Dermis microvascular lymphatic vessel endothelial cell (primary cell): Measurements from ENCODE around the gene KRT4. TPM values are rescaled to one million over a fixed set of nuclear protein-coding genes. Genes with fewer than 3 reads are reported as not detected.
A peak's percentile ranks its signal among the peaks of the same experiment; 100 is the strongest.
"Not testable (repeated sequence)": the region's sequence is repeated elsewhere in the genome, so short reads cannot be mapped to it uniquely, and the experiment has no call there.

ENCODE experiments used
- DNase-seq, 2 donors: peaks; one replicate each; pipeline versions ENCODE4 v3.0.0 to v3.0.0-alpha.2; 2010; ENCODE audit warnings: low read depth in 2 of 2
- total RNA-seq: library from RNA; depleted of rRNA; stranded (reverse); fragments of >200 nt; gene quantifications from 2 replicates; pipeline ENCODE4 v1.2.1, GENCODE V29; 2014

The KRT4 gene
- not detected in 2 replicates for total RNA-seq

DNA sequence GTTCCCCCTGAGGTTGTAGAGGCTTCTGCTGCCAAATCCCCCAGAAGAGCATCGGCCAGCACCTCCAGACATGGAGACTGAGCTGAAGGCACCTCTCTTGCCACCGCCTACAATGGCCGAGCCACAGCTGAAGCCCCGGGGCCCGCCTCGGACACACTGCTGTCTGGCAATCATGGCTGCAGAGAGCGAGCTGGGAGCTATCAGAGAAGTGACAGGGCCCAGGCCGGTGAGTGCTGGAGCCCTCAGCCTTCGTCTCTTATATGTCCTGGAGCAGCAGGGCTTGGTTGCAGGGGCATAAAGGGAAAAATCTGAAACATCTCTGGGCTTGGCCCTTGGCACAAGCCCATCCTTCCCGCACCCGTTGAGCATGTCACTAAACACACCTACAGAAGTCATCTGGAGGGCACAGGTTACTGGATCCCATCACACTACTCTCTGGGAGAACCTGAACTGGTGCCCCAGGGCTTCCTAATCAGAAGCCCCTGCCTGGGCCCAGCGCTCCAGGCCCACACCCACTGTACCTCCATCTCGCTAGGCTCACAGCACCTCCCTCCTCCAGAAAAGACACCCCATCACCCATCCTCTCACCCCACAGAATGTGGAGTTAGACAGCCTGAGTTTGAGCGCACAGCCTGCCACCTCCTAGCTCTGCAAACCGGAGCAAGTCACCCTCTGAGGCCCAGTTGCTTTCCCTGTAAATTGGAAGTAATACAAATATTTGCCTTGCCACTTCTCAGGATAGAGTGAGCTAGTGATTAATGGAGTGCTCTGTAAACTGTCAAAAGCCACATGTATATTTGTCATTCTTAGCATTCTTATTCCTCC is at the start of gene KRT4:
Gene KRT4 (minus strand): TSS at position 232 of the 825 bp plus-strand sequence. CDS start 58 bp downstream, at position 174.
- no peak for DNase-seq

DNA sequence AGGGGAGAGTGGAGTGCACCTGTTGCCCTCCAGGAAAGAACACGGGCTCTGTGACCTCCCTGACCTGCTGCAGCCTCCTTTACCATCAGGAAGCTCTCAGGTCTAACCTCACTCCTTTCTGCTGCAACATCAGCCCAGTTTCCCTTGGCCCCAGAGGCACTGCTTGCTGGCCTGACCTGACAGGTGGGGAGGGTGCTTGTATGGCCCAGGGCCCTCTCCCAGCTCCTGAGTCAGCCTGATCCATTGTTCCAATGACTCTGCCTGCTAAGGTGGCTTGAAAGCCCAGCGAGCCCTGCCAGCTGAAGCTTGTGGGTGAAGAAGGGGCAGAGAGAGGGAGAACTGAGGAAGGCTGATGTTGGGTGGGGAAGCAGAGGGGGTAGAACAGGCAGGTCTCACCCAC is 48.1 kb upstream of the KRT4 start:
- DNase-seq = no peak

DNA sequence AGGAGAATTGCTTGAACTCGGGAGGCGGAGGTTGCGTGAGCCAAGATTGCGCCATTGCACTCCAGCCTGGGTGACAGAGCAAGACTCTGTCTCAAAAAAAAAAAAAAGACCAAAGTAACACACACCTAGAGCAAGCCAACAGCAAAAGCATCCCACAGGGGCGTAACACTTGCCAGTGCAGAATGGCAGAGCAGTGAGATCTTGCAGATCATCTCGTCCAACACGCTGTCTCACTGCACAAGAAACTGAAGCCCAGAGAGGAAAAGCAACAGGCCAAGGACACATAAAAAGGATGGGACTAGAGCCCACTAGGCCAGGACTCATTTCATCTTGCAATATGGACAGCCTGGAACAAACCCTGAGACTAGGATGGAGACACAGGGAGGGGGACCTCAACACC is 47.6 kb upstream of the KRT4 start:
- DNase-seq = no peak

DNA sequence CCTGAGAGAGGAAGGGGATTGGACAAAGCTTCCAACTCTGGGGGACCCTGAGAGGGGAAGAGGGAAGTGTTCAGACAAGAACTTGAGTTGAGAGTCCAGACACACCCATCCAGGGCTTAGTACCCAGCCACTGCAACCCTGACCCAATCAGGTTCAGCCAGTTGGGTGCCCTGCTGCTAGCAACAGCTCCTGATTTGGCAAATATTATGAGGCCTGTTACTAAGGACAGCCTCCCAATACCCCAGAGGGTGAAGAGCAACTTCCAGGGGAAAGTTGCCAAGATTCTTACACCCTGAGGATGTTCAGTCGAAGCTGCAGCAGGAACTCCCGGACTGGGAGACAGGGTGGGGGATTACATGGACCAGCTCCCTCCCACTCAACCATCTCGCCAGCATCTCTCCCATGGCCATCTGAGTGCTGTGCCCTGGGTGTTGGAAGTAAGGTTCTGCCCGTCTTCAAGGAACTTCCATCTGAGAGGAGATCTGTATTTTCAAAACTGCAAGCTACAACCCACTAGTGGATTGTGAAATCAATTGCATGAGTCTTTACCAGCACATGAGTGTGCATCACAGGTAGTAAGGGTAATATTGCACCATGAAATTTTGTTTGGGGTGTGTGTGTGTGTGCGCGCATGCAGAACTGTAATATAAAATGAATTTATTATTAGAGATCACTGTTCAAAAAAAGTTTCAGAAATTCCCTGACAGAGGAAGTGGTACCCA is 46.3 kb upstream of the KRT4 start:
- DNase-seq = no peak

DNA sequence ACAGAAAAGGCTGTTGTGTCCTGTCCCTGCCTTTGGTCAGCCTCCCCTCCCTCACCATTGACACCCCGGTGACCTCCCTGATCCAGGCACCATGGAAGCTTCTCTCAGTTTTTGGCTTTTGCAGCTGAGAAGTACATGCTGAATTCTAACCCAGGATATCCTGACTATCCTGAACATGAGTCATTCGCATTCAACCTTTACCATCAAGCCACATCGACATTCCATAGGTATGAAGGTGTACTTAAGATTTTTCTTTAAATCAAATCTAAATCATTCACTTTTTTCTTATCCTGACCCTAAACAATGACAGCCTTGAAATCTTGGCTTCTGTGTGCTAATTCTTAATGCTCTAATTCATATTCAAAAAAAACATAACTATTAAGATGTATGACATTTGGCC is 43.6 kb upstream of the KRT4 start:
- no peak for DNase-seq

DNA sequence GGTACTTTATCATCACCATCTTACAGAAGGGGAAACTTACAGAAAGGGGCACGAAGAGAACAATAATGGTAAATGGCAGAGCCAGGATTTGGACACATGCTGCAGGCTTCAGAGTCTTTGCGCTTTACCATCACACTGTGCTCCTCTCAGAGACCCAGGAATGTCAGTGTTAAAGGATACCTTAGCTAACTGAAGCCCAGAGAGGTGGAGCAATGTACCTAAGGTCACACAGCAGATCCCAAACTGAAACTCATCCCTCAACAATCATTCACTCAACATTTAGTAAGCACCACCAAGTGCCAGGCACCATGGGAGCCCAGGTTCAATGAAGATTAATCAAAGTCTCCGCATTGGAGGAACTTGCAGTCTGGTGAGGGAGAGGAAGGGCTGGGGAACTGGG is 42.9 kb upstream of the KRT4 start:
- DNase-seq = no peak

DNA sequence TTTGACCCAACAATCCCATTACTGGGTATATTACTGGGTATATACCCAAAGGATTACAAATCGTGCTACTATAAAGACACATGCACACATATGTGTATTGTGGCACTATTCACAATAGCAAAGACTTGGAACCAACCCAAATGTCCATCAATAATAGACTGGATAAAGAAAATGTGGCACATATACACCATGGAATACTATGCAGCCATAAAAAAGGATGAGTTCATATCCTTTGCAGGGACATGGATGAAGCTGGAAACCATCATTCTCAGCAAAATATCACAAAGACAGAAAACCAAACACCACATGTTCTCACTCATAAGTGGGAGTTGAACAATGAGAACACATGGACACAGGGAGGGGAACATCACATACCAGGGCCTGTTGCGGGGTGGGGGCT is 42.2 kb upstream of the KRT4 start:
- DNase-seq = not testable (repeated sequence)

DNA sequence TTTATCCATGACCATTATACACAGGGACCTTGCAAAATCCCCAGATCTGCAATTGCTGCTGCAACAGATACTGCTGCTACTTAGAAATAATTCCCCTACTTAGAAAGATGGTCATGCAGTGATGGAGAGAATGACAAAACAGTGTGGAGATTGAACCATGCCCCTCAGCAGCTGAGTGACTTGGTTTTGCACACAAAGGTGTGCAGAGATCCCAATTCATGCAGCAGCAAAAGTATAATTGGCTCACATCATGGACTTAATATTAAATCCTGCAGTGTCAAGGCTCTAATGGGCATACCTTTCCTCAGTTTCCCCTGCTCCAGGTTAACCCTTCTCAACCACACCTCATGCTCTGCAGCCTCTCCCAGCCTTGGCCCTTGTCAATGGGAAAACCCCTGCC is 37.9 kb upstream of the KRT4 start:
- no peak for DNase-seq

DNA sequence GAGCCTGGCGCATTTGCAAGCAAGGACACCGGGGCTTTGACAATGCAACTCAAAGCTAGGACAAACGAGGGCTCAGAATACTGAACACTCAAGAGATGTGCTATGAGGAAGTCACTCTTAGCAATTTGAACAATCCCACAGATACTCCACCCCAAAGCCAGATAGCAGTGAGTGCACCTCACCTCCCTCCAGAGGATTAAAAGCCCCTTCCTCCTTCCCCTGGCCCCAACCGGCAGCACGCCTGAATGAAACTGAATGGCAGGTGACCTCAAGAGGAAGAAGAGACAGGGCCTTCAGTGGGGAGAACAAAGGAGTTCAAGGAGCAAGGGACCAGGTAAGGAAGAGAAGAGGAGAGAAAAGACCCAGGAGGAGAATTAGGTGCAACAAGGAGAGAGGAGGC is 36.8 kb upstream of the KRT4 start:
- no peak for DNase-seq

DNA sequence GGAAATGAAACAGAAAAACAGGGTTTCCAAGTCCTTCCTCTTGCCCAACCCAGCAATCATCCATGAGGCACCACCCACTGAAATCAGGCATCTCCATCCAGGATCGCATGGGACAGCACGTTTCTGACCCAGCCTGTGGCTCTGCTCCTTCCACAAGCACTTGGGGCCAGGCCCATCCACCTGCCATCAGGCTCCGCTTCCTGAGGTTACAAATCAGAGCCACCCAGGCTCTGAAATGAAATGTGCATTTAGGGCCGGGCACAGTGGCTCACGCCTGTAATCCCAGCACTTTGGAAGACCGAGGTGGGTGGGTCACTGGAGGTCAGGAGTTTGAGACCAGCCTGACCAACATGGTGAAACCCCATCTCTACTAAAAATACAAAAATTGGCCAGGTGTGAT is 35.6 kb upstream of the KRT4 start:
- DNase-seq = no peak

DNA sequence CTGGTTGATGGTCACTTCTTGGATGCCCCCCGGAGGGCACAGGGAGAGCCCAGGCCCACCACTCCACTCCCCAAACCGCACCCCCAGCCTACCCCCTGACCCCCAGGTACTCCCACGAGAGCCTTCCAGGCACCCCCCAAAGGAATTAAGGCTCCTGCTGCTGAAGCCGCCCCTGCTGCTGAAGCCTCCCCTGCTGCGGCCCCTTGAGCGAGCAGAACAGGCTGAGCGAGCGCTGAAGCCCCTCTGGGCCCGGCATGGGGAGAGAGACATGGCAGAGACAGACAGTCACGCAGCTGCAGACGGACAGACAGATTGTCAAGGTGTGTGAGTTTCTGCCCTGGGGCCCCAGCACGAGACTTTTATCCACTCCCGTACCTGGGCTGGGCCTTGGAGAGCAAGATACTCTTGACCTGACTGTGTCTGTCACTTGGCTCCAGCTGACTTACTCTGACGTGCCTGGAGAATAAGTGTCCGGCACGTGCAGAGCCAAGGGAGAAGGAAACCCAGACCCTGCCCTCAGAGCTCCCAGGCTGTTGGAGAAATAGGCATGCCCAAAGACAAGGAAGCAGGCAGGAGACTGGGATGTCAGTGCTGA is 34.8 kb upstream of the KRT4 start, which contains the start of gene KRT78:
Gene KRT78 (minus strand): TSS at position 334 of the 595 bp plus-strand sequence. CDS start 64 bp downstream, at position 270.
- no peak for DNase-seq

DNA sequence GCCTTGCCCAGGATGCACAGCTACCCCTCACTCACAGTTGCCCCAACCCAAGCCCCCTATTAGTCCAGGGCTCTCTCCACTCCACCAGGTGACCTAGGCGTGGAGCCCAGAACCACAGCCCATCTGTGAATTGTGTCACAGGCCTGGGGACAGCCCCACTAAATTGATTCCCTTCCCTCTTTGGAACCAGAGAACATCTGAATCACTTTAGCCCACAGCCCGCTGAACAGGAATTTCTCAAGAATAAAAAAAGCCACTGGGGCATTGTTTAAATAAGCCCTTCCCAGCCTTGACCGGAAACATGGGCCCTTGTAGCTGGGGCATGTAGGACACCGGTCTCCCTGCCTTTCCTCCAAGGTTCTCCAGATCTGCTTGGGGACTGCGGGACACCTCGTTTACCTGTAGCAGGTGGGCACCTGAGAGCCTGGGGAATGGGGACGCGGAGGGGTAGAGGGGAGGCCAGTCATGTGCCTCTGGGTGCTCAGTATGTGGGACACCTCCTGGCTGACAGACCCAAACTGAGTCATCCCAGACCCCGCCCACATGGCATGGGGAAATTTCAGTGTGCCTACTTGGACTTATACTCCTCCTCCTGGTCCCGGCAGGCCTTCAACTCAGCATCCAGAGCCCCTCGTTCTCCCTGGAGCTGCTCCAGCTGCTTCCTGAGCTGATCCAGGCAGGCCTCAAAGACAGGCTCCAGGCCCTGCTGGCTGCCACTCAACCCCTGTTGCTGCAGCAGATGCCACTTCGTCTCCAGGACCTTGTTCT is 33.6 kb upstream of the KRT4 start:
- DNase-seq = no peak

DNA sequence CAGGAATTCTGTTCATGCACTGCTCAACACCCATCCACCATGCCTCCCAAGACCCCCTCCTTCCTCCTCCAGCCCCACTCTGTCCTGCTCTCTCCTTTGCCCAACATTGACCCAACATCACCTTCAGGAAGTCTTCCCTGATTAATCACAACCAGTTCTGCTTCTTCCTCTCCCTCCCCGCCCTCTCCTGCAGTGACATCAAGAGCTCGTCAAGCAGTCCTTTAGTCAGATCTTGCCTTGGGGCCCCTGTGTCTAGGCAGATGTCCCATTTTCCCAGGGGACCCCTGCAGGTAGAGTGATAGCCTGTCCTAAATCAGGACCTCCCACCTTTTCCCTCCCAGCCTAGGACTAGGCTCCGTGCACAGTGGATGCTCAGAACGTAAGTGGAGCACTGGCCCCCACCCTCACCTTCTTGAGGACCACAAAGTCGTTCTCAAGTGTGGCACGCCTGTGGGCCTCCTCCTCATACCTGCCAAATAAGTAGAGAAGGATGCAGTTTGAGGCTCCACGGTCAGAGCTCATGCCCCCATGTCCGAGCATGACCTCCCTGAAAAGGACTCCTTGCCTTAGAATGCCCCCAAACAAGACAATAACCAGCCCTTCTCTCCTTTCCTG is 32.5 kb upstream of the KRT4 start:
- no peak for DNase-seq

DNA sequence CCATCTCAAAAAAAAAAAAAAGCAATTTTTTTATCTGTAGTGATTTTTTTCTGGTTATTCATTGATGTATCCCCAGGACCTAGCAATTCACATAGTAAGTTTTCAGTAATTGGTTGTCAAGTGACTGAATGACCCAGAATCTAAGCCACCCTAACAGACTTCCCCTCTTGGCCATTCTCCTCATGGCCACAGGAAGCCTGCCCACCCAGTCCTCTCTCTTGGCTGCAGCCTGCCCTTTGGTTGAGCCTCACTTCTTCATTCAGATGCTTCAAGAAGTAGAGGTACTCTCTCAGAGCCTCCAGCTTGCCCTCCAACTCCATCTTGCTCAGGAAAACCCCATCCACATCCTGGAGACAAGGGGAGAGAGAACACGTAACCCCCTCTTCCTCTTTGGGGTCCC is 32.0 kb upstream of the KRT4 start:
- DNase-seq = no peak

DNA sequence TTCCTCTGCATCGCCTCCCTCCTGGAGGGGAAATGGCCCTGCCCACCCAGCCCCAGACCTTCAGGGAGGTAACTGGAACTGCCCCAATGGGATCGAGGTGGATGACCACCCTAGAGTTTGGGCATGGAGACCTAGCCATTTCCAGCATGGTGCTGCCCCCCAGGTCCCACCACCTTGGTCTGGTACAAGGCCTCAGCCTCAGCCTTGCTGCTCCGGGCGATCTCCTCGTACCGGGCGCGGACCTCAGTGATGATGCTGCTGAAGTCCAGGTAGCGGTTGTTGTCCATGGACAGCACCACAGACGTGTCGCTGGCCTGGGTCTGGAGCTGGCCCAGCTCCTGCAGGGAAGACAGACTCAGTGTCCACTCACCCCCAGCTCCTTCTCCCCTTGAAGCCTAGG is 30.5 kb upstream of the KRT4 start:
- DNase-seq = no peak

DNA sequence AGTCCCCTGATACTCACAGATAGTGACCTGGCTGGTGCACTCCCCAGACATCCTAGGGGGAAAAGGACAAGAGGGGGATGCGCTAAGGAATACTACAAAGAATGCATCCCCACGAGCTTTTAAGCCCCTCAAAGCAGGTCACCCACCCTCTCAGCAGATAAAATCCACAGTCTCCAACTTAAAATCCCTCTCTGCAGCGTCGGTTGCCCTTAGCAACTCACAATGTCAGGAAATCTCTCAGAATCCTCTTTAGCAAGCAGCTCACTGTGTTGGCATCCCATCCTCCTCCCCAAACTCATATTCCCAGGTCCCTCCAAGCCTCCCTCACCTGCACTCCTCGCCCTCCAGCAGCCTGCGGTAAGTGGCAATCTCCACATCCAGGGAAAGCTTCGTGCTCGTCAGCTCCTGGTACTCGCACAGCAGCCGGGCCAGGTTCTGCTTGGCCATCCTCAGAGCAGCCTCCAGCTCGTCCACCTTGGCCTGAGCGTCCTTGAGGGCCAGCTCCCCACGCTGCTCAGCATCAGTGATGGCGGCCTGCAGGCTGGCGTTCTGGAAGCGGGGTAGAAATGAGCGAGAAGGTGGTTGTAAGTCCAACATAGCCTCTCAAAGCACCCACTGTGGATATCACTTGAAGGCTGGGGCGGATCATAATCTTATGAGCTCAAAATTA is 25.7 kb upstream of the KRT4 start:
- no peak for DNase-seq

DNA sequence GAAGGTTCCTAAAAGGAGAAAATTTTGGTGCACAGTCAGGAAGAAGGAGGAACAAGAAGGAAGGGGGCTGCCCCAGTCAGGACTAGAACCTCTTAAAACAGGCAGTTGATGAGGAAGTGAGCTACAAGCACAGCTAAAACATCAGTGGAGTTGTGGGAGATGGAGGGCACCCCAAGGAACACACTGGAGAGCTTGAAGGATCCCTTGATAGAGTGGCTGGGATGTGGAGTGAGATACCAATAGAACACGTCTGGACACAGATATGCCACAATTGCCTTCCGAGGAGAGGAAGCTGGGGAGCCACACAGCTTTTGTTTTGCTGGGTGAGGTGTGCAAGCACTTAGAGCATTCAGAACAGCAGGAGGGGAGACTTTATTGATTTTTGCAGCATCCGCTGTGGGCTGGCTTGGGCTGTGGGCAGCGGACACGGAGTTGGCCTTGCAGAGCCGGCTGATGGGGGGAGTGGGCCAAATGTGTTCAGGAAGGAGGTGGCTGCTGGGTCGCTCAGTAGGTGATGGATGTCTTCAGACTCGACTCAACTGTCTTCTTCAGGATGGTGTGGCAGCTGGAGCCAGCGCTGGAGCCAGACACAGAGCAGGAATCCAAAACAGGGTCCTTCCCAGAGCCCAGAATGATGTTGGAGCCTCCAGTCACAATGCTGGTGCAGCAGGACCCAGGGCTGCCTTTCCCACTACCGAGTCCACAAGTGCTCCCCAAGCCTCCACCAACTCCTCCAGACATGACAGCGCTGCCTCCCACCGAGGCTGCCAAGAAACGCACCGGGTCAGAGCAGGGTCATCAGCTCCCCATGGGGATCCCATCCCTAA is 24.9 kb upstream of the KRT4 start:
- no peak for DNase-seq

DNA sequence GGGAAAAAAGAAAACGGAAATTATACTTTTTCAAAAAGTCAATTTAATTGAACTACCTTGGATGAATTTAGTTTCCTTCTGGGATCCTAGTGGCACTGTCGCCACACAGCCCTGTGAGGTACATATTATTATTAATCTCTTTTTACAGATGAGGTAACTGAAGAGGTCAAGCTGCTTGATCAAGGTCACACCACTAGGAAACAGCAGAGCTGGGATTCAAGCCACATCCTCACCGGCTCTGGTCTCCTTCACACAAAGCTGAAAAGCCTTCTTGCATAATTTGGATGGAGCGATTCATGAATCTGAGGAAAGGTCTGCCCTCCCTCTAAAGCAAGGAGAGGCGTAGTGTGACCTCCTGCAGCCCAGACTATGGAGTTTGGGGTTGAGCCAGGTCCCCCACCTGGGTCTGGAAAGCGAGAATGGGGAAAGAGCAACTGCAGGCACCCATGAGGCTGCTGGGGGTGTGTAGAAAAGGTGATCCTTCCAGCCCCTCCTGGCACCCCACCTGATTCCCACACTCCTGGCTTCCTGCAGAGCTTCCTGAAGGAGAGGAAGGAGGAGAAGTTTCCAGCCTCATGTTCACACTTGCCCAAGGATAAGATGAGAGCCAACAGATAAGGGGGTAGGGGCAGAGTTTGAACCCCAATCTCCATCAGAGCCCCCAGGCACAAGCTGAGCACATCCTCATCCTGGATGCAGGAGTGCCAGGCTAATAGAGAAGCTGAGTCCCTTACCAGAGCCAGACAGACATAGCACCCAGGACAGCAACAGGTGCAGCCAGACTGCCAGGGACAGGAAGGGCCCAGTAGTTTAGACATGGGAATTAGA is 24.1 kb upstream of the KRT4 start:
- no peak for DNase-seq

DNA sequence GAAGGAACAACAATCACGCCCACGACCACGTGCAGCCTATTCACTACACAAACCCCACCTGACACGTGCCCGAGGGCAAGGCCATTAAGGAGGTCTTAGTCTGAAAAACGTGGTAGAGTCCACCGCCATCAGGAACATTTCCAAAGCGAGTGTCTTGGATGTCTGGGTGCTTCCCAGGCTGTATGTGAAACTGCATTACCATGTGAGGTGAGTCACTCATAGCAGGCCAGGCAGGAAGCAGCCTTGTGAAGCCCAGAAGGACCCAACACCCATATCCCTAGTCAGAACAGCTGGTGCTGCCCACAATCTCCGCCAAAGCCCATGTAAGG is 23.5 kb upstream of the KRT4 start:
- peak in 1 of 2 donors; percentile 69 for DNase-seq
